ENCODE results near the gene RFX1. TPM values are rescaled to one million over a fixed set of nuclear protein-coding genes. Genes with fewer than 3 reads are reported as not detected.

The RFX1 gene
- total and polyA plus RNA-seq, 4 donors: 1.8 to 5.6 (median 3.5) TPM

GRCh38 chr19:13998426-13998825, 7.7 kb downstream of the RFX1 start:
- DNase-seq (ENCODE audit: low spot score): no peak
- H3K27ac ChIP-seq (ENCODE audit: low read depth in 1 of 2, low read length in 2 of 2): no peak overlapping the region
- no peak overlapping the region for H3K9ac ChIP-seq (ENCODE audit: low read depth in 1 of 2, low read length in 2 of 2)
- TF ChIP-seq, protein P1, sequence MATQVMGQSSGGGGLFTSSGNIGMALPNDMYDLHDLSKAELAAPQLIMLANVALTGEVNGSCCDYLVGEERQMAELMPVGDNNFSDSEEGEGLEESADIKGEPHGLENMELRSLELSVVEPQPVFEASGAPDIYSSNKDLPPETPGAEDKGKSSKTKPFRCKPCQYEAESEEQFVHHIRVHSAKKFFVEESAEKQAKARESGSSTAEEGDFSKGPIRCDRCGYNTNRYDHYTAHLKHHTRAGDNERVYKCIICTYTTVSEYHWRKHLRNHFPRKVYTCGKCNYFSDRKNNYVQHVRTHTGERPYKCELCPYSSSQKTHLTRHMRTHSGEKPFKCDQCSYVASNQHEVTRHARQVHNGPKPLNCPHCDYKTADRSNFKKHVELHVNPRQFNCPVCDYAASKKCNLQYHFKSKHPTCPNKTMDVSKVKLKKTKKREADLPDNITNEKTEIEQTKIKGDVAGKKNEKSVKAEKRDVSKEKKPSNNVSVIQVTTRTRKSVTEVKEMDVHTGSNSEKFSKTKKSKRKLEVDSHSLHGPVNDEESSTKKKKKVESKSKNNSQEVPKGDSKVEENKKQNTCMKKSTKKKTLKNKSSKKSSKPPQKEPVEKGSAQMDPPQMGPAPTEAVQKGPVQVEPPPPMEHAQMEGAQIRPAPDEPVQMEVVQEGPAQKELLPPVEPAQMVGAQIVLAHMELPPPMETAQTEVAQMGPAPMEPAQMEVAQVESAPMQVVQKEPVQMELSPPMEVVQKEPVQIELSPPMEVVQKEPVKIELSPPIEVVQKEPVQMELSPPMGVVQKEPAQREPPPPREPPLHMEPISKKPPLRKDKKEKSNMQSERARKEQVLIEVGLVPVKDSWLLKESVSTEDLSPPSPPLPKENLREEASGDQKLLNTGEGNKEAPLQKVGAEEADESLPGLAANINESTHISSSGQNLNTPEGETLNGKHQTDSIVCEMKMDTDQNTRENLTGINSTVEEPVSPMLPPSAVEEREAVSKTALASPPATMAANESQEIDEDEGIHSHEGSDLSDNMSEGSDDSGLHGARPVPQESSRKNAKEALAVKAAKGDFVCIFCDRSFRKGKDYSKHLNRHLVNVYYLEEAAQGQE (IDR thresholded peaks at IDR 0.05): no peak
- TF ChIP-seq GABPA (IDR thresholded peaks at IDR 0.05 in 1 of 2, conservative IDR thresholded peaks at IDR 0.05 in 1 of 2) (no peak), EGR1 (IDR thresholded peaks at IDR 0.05; ENCODE audit: low read depth in 2 of 2) (no peak), YY1 (IDR thresholded peaks at IDR 0.05) (no peak), JUND (IDR thresholded peaks at IDR 0.05) (no peak), HNF4G (IDR thresholded peaks at IDR 0.05) (no peak), RXRA (IDR thresholded peaks at IDR 0.05) (no peak), TAF1 (conservative IDR thresholded peaks at IDR 0.05) (no peak)
- no peak overlapping the region for H3K4me3 ChIP-seq (ENCODE audit: low read depth in 1 of 3, low read length in 3 of 3)
- peaks cover 0 to 8% (median 2%) of the 10 kb centered on the region in 4 donors for H3K4me1 ChIP-seq (ENCODE audit: control insufficient read depth in 4 of 4, insufficient read depth in 4 of 4, low read length in 3 of 4)
- H3K27me3 ChIP-seq (ENCODE audit: control insufficient read depth in 4 of 4, insufficient read depth in 4 of 4, low read length in 3 of 4): no peaks in the 10 kb centered on the region
- peaks cover 0 to 3% (median 1%) of the 10 kb centered on the region in 4 donors for H3K9me3 ChIP-seq (ENCODE audit: control insufficient read depth in 4 of 4, low read length in 3 of 4)
- H3K36me3 ChIP-seq (ENCODE audit: control insufficient read depth in 4 of 4, insufficient read depth in 3 of 4, low read depth in 1 of 4, low read length in 3 of 4): peaks cover 0 to 6% (median 3%) of the 10 kb centered on the region in 4 donors
- WGBS: 94% methylated on average over 1 of the region's 1 CpG

GRCh38 chr19:13997631-13997962, 8.5 kb downstream of the RFX1 start:
- WGBS: 93% methylated on average over 6 of the region's 6 CpGs
- peaks cover 0 to 6% (median 0%) of the 10 kb centered on the region in 4 donors for H3K4me1 ChIP-seq (ENCODE audit: control insufficient read depth in 4 of 4, insufficient read depth in 4 of 4, low read length in 3 of 4)
- TF ChIP-seq, protein P2, sequence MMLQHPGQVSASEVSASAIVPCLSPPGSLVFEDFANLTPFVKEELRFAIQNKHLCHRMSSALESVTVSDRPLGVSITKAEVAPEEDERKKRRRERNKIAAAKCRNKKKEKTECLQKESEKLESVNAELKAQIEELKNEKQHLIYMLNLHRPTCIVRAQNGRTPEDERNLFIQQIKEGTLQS (IDR thresholded peaks at IDR 0.05): no peak
- TF ChIP-seq GABPA (IDR thresholded peaks at IDR 0.05 in 1 of 2, conservative IDR thresholded peaks at IDR 0.05 in 1 of 2): no peak
- TF ChIP-seq, protein P3, sequence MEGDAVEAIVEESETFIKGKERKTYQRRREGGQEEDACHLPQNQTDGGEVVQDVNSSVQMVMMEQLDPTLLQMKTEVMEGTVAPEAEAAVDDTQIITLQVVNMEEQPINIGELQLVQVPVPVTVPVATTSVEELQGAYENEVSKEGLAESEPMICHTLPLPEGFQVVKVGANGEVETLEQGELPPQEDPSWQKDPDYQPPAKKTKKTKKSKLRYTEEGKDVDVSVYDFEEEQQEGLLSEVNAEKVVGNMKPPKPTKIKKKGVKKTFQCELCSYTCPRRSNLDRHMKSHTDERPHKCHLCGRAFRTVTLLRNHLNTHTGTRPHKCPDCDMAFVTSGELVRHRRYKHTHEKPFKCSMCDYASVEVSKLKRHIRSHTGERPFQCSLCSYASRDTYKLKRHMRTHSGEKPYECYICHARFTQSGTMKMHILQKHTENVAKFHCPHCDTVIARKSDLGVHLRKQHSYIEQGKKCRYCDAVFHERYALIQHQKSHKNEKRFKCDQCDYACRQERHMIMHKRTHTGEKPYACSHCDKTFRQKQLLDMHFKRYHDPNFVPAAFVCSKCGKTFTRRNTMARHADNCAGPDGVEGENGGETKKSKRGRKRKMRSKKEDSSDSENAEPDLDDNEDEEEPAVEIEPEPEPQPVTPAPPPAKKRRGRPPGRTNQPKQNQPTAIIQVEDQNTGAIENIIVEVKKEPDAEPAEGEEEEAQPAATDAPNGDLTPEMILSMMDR (IDR thresholded peaks at IDR 0.05; ENCODE audit: low read depth, low read length, missing input control): no peak
- TF ChIP-seq TAF1 (conservative IDR thresholded peaks at IDR 0.05): no peak
- no peak for TF ChIP-seq RAD21 (IDR thresholded peaks at IDR 0.05)
- TF ChIP-seq, protein P1 (IDR thresholded peaks at IDR 0.05): no peak
- TF ChIP-seq, protein P4, sequence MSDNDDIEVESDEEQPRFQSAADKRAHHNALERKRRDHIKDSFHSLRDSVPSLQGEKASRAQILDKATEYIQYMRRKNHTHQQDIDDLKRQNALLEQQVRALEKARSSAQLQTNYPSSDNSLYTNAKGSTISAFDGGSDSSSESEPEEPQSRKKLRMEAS (IDR thresholded peaks at IDR 0.05): no peak
- TF ChIP-seq, protein P5, sequence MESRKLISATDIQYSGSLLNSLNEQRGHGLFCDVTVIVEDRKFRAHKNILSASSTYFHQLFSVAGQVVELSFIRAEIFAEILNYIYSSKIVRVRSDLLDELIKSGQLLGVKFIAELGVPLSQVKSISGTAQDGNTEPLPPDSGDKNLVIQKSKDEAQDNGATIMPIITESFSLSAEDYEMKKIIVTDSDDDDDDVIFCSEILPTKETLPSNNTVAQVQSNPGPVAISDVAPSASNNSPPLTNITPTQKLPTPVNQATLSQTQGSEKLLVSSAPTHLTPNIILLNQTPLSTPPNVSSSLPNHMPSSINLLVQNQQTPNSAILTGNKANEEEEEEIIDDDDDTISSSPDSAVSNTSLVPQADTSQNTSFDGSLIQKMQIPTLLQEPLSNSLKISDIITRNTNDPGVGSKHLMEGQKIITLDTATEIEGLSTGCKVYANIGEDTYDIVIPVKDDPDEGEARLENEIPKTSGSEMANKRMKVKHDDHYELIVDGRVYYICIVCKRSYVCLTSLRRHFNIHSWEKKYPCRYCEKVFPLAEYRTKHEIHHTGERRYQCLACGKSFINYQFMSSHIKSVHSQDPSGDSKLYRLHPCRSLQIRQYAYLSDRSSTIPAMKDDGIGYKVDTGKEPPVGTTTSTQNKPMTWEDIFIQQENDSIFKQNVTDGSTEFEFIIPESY (IDR thresholded peaks at IDR 0.05): no peak
- H3K27me3 ChIP-seq (ENCODE audit: control insufficient read depth in 4 of 4, insufficient read depth in 4 of 4, low read length in 3 of 4): no peaks in the 10 kb centered on the region
- peaks cover 0 to 9% (median 6%) of the 10 kb centered on the region in 4 donors for H3K36me3 ChIP-seq (ENCODE audit: control insufficient read depth in 4 of 4, insufficient read depth in 3 of 4, low read depth in 1 of 4, low read length in 3 of 4)
- H3K9ac ChIP-seq (ENCODE audit: low read depth in 1 of 2, low read length in 2 of 2): no peak overlapping the region
- H3K27ac ChIP-seq (ENCODE audit: low read depth in 1 of 2, low read length in 2 of 2): no peak overlapping the region
- no peak overlapping the region for H3K4me3 ChIP-seq (ENCODE audit: low read depth in 1 of 3, low read length in 3 of 3)
- peaks cover 0 to 3% (median 1%) of the 10 kb centered on the region in 4 donors for H3K9me3 ChIP-seq (ENCODE audit: control insufficient read depth in 4 of 4, low read length in 3 of 4)
- DNase-seq (ENCODE audit: low spot score): no peak

Data from liver (tissue), 9 donors.